Activated CD8-positive, alpha-beta memory T cell treated with anti-CD3 and anti-CD28 coated beads for 24 hours (primary cell): ENCODE data around the gene CHD1L.
"Not testable (repeated sequence)": the region's sequence is repeated elsewhere in the genome, so short reads cannot be mapped to it uniquely, and the experiment has no call there.

Source experiments
- DNase-seq: peaks from one replicate; pipeline ENCODE4 v3.0.0-alpha.2; 2020

CHD1L gene

GRCh38 chr1:147235822-147236221, 6.7 kb upstream of the CHD1L start:
- DNase-seq = no peak

DNA sequence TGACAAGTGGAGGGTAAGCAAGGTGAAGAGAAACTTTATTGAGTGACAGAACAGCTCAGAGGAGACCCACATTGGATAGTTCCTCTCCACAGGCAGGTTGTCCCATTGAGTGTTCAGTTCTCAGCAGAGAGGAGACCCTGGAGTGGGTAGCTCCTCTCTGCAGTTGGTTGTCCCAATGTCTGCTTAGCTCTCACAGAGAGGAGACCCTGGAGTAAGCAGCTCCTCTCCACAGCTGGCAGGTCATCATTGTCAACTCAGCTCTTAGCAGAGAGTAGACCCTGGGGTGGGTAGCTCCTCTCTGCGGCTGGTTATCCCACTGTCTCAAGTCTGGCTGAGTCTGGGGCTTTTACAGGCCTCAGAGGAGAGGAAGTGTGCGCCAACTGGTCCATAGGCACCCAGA, 6.0 kb upstream of the CHD1L start:
- DNase-seq = no peak

GRCh38 chr1:147236959-147237791, 5.3 kb upstream of the CHD1L start:
- DNase-seq = no peak

DNA sequence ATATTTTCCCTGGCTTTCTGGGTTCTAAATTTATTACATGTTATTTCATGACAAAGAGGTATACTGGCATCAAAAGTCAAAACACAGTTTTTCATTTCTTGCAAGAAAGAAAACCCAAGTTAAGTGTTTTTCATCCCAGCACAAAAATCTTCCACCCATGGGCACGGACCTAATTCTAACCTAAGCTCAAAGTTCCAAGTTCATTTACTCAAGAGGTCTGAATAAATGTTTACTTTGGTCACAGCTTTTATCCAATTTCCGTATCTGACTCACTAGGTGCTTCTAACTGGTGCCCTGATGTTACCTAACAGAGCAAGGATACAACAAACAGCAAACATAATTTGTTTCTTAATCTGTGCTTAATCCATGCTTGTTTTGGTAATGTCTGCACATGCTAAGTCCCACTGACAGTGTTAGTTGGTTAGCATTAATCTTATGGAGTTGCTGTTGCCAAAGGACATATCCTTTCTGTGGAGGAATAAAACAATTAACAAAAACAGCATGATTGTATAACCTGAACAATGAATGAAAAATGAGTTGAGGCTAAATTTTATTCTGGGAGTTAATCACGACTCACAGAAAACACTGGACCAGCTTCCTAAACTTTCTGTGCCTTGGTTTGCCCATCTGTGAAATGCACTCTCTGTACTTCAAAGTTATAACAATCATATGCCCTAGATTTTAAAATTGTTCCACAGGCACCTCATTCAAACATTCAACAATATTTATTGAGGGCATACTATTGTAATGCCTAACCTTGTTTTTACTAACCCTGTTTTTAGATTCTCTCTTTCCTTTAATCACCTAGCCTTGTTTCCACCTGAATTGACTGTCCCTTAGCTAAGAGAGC, 4.2 kb upstream of the CHD1L start:
- DNase-seq = no peak

DNA sequence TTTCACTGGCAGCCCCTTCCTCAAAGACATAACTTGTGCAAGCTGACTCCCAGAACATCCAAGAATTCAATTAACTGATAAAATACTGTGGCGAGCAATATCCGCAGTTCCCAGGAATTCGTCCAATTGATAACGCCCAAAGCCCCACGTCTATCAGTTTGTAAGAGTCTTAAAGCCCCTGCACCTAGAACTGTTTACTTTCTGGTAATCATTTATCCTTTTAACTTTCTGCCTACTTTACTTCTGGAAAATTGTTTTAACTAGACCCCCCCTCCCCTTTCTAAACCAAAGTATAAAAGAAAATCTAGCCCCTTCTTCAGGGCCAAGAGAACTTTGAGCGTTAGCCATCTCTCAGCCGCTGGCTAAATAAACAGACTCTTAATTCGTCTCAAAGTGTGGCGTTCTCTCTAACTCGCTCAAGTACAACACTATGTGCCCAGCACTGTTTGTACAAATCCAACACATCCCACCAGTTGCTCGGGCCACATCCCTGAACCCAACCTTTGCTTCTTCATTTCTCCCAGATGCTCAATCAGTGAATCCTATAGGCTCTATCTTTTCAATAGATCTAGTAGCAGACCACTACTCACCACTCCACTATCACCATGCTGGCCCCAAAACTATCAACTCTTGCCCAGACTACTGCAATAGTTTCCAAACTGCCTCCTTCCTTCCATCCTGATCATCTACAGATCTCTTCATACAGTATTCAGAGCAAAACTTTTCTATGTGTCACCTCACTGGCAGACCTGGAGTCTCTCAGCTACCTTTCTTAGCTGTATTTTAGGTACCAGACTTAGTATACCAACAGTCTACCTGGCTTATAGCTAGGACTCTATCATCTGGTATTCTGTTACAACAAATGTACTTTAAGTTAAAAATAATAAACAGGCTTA, 3.3 kb upstream of the CHD1L start:
- no peak for DNase-seq

DNA sequence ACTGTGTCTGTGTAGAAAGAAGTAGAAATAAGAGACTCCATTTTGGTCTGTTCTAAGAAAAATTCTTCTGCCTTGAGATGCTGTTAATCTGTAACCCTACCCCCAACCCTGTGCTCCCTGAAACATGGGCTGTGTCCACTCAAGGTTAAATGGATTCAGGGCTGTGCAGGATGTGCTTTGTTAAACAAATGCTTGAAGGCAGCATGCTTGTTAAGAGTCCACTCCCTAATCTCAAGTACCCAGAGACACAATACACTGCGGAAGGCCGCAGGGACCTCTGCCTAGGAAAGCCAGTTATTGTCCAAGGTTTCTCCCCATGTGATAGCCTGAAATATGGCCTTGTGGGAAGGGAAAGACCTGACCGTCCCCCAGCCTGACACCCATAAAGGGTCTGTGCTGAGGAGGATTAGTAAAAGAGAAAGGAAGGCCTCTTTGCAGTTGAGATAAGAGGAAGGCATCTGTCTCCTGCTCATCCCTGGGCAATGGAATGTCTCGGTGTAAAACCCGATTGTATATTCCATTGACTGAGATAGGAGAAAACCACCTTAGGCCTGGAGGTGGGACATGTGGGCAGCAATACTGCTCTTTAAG, 2.3 kb upstream of the CHD1L start:
- not testable (repeated sequence) for DNase-seq

DNA sequence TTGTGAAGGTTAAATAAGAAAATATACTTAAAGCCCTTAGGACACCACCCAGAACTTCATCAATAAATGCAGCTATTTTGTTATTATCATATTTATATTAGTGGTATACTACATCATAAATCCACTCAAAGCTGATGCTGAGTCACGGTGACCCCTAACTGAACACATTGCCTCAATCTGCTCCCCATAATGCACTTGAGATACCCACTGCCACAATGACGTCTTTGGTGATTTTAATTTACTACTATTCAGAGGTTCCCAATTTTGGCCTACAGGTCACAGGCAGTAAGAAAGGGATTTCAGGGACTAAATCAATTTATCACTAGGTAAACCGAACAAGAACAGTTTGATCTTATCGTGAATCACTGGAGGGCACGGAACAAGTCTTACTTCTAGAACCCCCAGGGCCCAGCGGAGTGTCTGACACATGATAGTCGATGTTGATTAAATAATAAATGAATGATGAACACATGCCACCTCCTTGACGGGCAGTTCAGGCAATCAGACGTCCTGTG, 493 bp upstream of the CHD1L start:
- DNase-seq = no peak

GRCh38 chr1:147243228-147243685, 773 bp downstream of the CHD1L start:
- no peak for DNase-seq

- no peak for DNase-seq
Observed at GRCh38 chr1:147243841-147244240, 1.4 kb downstream of the CHD1L start.

DNA sequence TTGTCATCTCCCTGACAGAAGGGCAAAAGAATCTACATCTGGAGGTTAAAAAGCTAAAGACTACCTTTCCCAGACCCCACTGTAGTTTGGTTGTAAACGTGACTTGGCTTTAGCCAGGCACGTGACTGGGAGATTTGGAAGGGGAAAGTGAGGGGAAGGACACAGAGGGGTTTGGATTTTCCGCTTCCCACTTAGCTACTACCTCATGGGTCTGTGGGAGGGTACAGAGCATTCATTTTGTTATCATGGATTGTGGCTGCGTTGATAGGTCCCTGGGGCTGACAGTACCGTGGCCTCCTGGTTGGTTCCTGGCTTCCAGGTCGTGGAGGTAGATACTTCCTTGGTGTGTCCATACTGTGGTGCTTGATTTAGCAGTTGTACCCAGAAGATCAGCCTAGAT, 2.6 kb downstream of the CHD1L start:
- DNase-seq = no peak

DNA sequence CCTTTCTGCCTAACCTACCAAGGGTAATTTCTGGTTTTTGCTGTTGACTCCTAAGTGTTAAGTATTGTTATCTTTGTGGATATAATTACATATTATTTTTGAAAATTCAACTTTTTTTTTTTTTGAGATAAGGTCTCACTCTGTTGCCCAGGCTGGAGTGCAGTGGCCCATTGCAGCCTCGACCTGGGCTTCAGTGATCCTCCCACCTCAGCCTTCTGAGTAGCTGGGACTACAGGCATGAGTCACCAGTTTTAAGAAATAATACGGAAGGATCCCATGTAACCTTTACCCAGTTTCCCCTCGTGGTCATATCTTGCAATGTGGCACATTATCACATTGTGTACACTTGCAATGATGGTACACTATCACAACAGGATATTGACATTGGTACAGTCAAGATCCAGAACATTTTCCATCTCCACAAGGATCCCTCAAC, 3.1 kb downstream of the CHD1L start:
- no peak for DNase-seq

GRCh38 chr1:147246044-147246690, 3.7 kb downstream of the CHD1L start:
- no peak for DNase-seq

DNA sequence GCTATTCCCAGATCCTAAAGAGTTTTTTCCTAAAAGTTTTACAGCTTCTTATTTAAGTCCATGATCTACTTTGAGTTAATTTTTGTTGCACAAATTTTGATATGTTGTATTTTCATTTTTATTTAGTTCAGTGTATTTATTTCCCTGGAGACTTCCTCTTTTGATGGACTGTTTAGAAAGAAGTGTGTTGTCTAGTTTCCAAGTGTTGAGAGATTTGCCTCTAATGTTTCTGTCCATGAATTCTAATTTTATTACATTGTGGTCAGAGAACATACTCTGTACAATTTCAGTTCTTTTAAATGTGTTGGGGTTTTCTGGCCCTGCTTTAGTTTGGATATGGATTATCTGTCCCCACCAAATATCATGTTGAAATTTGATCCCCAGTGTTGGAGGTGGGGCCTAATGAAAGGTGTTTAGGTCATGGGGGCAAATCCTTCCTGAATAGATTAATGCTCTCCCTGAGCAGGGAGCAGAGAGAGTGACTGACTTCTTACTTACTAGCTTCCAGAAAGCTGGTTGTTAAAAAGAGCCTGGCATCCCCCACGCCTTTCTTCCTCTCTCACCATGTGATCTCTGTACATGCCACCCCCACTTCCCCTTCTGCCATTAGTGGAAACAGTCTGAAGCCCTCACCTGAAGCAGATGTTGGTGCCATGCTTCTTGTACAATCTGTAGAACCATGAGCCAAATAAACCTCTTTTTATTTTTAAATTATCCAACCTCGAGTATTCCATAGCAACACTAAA, 4.6 kb downstream of the CHD1L start:
- DNase-seq = no peak

DNA sequence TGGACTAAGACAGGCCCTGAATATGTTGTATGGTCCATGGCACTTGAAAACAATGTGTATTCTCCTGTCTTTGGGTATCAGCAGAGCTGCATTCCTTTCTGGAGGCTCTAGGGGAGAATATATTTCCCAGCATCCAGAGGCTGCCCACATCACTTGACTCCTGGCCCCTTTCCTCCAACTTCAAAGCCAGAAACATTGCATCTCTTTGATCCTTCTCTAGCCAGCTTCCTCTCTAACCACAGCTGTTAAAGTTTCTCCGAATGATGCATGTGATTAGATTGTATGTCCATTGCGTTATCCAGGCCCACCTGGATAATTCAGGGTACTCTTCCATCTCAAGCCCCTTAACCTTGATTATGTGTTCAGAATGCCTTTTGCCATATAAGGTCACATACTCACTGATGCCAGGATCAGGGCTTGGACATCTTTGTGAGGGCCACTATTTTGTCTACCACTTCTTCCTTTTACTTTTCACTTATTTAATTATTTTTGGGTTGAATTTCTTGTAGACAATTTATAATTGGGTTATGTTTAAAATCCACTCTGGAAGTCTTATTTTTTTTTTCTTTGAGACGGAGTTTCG, 5.3 kb downstream of the CHD1L start:
- DNase-seq = no peak

DNA sequence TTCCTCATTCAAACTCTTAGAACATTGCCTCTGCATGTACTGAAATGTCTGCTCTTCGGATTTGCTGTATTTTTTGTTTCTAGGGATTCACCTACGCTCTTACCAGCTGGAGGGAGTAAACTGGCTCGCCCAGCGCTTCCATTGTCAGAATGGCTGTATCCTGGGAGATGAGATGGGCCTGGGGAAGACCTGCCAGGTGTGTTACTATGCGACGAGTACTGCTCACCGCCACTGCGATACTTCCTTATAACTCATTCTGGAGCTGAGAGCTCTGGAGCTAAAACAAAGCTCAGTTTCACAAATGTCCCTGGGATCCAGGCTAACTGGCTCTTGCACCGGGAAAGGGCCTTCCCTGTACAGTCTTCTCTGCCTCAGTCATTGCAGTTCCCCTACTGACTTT, 10.1 kb downstream of the CHD1L start:
- DNase-seq = no peak

DNA sequence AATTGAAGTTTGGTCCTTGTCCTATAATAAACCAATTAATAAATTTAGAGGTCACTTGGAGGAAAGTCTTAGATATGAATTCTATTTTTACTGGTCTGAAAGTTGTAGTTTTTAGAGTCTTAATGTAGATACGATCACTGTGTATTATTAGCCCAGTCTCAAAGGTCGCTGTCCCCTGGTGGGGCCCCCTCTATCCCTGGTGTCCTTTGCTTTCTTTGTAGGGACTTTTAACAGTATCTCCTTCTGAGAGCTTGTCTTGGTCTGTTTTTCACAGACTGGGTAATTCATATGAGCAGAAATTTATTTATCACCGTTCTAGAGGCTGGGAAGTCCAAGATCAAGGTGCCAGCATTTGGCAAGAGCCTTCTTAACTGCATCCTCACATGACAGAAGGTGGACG, 18.5 kb downstream of the CHD1L start:
- no peak for DNase-seq

GRCh38 chr1:147264158-147264768, 21.8 kb downstream of the CHD1L start:
- no peak for DNase-seq

- no peak for DNase-seq
Observed at GRCh38 chr1:147266381-147266780, 23.9 kb downstream of the CHD1L start.

DNA sequence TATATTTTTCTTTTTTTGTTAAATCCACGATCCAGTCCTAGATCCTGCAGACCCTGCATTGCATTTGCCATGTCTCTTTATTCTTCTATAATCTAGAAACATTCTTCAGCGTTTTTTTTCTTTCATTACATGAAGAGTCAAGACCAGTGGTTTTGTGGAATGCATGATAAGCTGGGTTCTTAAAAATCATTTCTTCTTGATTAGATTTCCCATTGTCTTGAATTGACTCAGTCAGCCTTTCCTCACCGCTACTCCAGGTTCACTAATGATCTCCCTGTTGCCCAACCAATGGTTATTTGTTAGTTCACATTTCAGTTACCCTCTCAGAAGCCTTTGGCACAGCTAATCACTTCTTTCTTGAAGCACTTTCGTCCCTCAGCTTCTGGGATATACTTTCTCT, 25.2 kb downstream of the CHD1L start:
- no peak for DNase-seq

DNA sequence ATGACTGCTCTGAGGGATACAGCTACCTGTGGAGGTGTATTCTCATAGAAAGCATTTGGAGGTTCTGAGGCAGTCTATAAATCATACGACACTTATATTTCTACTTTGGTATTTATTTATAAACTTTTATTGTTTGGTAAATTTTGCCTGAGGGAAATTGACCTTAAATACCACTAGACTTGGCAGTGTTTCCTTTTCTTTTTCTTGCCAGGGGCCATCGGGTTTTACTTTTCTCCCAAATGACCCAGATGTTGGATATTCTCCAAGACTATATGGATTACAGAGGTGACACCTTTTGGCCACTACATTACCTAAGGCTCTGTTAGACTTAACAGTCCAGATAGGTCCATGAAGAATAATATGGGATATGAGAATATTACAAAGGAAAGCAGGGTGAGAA, 28.2 kb downstream of the CHD1L start:
- no peak for DNase-seq
